Osteocyte (in vitro differentiated cells): ENCODE measurements around the gene CNGA2. TPM values are rescaled to one million over a fixed set of nuclear protein-coding genes. Genes with fewer than 3 reads are reported as not detected.

Source experiments
- DNase-seq: peaks from one replicate; pipeline ENCODE4 v3.0.0; 2021; ENCODE audit warnings: mixed read lengths; ENCODE audit not compliant: unreplicated experiment; ENCODE audit errors: extremely low spot score
- H3K27ac Mint-ChIP-seq: one replicate; pipeline ENCODE4 v1.8.0; 2021; ENCODE audit warnings: mild to moderate bottlenecking, mixed read lengths; ENCODE audit not compliant: unreplicated experiment
- H3K27me3 Mint-ChIP-seq: one replicate; pipeline ENCODE4 v1.8.0; 2021; ENCODE audit warnings: mixed read lengths; ENCODE audit not compliant: unreplicated experiment
- H3K36me3 Mint-ChIP-seq: one replicate; pipeline ENCODE4 v1.8.0; 2021; ENCODE audit warnings: mixed read lengths; ENCODE audit not compliant: unreplicated experiment
- H3K4me1 Mint-ChIP-seq: one replicate; pipeline ENCODE4 v1.8.0; 2021; ENCODE audit warnings: mixed read lengths; ENCODE audit not compliant: unreplicated experiment
- H3K4me3 Mint-ChIP-seq: one replicate; pipeline ENCODE4 v1.8.0; 2021; ENCODE audit warnings: mild to moderate bottlenecking, moderate library complexity, mixed read lengths; ENCODE audit not compliant: unreplicated experiment
- H3K9me3 Mint-ChIP-seq: one replicate; pipeline ENCODE4 v1.8.0; 2021; ENCODE audit warnings: mixed read lengths; ENCODE audit not compliant: unreplicated experiment
- total RNA-seq: library from RNA; stranded (reverse); gene quantifications from 2 replicates; pipeline ENCODE4 v1.2.1, GENCODE V29; 2021
- TF ChIP-seq, protein P1 (sequence below): fragments of 200-600 bp; sonication (generic); IDR thresholded peaks from 2 replicates; pipeline ENCODE4 v1.5.0; 2021; ENCODE audit warnings: antibody characterized with exemption, mild to moderate bottlenecking, moderate library complexity

CNGA2 gene
- total RNA-seq, 1 donor from 2014 or later = not detected

DNA sequence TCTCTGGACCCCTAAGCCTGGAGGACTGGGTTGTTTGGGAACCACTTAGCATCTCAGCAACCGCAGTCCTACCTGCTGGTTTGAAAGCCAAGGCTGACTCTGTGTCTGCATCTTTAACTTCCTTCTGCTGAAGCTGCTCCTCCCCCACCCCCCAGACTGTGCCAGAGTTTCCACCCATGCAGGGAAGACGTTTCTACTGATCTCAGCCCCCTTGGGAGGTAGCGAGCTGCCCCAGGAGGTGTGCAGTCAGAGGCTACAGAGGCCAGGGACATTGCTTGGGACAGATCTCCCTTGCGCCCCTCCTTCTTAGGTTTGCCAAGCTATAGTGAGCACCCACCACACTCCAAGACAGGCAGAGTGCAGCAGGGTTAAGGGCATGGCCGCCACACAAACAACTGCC, 23.4 kb upstream of the CNGA2 start:
- H3K27me3 Mint-ChIP-seq = no peaks in the 10 kb centered on the region
- TF ChIP-seq, protein P1, sequence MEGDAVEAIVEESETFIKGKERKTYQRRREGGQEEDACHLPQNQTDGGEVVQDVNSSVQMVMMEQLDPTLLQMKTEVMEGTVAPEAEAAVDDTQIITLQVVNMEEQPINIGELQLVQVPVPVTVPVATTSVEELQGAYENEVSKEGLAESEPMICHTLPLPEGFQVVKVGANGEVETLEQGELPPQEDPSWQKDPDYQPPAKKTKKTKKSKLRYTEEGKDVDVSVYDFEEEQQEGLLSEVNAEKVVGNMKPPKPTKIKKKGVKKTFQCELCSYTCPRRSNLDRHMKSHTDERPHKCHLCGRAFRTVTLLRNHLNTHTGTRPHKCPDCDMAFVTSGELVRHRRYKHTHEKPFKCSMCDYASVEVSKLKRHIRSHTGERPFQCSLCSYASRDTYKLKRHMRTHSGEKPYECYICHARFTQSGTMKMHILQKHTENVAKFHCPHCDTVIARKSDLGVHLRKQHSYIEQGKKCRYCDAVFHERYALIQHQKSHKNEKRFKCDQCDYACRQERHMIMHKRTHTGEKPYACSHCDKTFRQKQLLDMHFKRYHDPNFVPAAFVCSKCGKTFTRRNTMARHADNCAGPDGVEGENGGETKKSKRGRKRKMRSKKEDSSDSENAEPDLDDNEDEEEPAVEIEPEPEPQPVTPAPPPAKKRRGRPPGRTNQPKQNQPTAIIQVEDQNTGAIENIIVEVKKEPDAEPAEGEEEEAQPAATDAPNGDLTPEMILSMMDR = no peak
- H3K4me1 Mint-ChIP-seq = no peaks in the 10 kb centered on the region
- no peak overlapping the region for H3K27ac Mint-ChIP-seq
- H3K4me3 Mint-ChIP-seq = no peak overlapping the region
- no peaks in the 10 kb centered on the region for H3K36me3 Mint-ChIP-seq
- no peaks in the 10 kb centered on the region for H3K9me3 Mint-ChIP-seq
- DNase-seq = no peak

DNA sequence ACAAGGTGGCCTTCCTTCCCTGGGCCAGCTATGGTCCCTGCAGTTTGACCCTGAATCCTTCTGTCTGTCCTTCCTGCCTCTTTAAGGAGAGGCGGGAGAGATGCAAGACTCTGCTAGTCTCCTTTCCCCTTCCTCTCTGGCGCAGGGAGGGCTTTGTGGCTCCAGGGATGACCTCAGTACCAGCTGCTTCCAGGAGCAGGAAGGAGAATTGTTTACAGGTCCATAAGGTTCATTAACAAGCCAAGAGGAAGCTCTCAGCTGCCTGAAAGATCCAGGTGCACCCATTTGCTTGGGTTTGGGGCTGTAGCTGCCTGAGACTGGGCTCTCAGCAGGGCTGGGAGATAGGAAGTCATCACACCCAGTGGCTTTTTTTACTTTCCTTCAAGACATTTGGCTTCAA, 22.8 kb upstream of the CNGA2 start:
- Mint-ChIP-seq H3K9me3 (no peaks in the 10 kb centered on the region), H3K36me3 (no peaks in the 10 kb centered on the region), H3K4me1 (no peaks in the 10 kb centered on the region), H3K4me3 (no peak overlapping the region), H3K27ac (no peak overlapping the region), H3K27me3 (no peaks in the 10 kb centered on the region)
- no peak for DNase-seq
- TF ChIP-seq, protein P1 = no peak

- Mint-ChIP-seq H3K4me3 (no peak overlapping the region), H3K27me3 (no peaks in the 10 kb centered on the region), H3K36me3 (no peaks in the 10 kb centered on the region), H3K4me1 (no peaks in the 10 kb centered on the region), H3K9me3 (peaks cover 2% of the 10 kb centered on the region), H3K27ac (no peak overlapping the region)
- TF ChIP-seq, protein P1 = no peak
- DNase-seq = no peak
Observed at GRCh38 chrX:151712253-151712652, 22.3 kb upstream of the CNGA2 start.

DNA sequence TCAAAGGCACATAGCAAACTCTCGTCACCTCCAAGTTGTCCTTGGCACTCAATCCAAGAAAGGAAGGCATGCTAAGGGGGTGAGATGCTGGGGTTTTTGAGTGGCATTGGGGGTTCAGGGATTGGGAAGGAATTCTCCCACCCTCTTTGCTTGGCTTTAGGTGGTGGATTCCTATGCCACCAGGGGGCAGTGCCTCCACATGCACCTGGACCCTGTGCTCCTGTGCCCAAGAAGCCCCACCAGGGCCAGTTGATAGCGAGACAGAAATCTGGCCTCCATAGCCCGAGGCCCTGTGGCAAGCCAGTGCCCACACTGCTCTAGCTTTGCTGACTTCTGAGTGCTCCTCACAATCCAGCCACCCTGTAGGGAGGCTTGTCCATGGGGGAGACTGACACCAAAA, 20.7 kb upstream of the CNGA2 start:
- TF ChIP-seq, protein P1 = no peak
- H3K27ac Mint-ChIP-seq = no peak overlapping the region
- no peaks in the 10 kb centered on the region for H3K27me3 Mint-ChIP-seq
- no peak overlapping the region for H3K4me3 Mint-ChIP-seq
- DNase-seq = no peak
- peaks cover 7% of the 10 kb centered on the region for H3K9me3 Mint-ChIP-seq
- no peaks in the 10 kb centered on the region for H3K36me3 Mint-ChIP-seq
- no peaks in the 10 kb centered on the region for H3K4me1 Mint-ChIP-seq

- Mint-ChIP-seq H3K36me3 (no peaks in the 10 kb centered on the region), H3K4me3 (no peak overlapping the region), H3K9me3 (peaks cover 7% of the 10 kb centered on the region), H3K27me3 (no peaks in the 10 kb centered on the region), H3K27ac (no peak overlapping the region), H3K4me1 (no peaks in the 10 kb centered on the region)
- TF ChIP-seq, protein P1 = no peak
- DNase-seq = no peak
Observed at GRCh38 chrX:151714362-151714761, 20.2 kb upstream of the CNGA2 start.
